ENCODE measurements around the gene KLHL3. TPM values are rescaled to one million over a fixed set of nuclear protein-coding genes. Genes with fewer than 3 reads are reported as not detected.
A peak's percentile ranks its signal among the peaks of the same experiment; 100 is the strongest.

The KLHL3 gene
- total RNA-seq, 3 donors from 2014 or later: 4.2 to 6.7 (median 5.4) TPM

DNA sequence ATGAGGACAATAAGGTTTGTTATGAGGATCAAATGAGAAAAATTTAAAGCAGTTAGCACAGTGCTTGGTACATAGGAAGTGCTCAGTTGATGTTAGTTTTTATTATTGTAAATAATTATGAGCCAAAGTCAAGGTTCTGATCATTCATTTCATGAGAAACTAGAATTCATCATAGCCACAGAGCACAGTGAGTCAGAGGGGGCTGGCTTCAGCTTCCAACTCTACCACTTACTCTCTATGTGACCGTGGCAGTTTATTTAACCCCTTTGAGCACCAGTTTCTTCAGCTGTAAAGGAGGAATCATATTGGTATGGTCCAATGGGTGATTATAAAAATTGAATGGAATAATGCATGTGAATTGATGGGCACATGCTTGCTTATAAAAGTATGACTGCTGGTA is 39.4 kb downstream of the KLHL3 start:
- H3K9me3 ChIP-seq: no peaks in the 10 kb centered on the region
- intact Hi-C loops (cut with DNase I, micrococcal nuclease): no loop called here
- ATAC-seq (no peak), DNase-seq (no peak)
- H3K36me3 ChIP-seq (ENCODE audit: low read depth): no peaks in the 10 kb centered on the region
- no peak overlapping the region for H3K4me3 ChIP-seq
- TF ChIP-seq, protein P1, sequence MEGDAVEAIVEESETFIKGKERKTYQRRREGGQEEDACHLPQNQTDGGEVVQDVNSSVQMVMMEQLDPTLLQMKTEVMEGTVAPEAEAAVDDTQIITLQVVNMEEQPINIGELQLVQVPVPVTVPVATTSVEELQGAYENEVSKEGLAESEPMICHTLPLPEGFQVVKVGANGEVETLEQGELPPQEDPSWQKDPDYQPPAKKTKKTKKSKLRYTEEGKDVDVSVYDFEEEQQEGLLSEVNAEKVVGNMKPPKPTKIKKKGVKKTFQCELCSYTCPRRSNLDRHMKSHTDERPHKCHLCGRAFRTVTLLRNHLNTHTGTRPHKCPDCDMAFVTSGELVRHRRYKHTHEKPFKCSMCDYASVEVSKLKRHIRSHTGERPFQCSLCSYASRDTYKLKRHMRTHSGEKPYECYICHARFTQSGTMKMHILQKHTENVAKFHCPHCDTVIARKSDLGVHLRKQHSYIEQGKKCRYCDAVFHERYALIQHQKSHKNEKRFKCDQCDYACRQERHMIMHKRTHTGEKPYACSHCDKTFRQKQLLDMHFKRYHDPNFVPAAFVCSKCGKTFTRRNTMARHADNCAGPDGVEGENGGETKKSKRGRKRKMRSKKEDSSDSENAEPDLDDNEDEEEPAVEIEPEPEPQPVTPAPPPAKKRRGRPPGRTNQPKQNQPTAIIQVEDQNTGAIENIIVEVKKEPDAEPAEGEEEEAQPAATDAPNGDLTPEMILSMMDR (IDR thresholded peaks at IDR 0.05): no peak
- no peaks in the 10 kb centered on the region for H3K4me1 ChIP-seq (ENCODE audit: low read depth)

GRCh38 chr5:137695651-137696428 is 40.0 kb downstream of the KLHL3 start:
- no peaks in the 10 kb centered on the region for H3K4me1 ChIP-seq (ENCODE audit: low read depth)
- no peak for DNase-seq
- no peak overlapping the region for H3K4me3 ChIP-seq

GRCh38 chr5:137693951-137694721 is 41.8 kb downstream of the KLHL3 start:
- intact Hi-C loops (cut with DNase I, micrococcal nuclease): no loop called here

More at GRCh38 chr5:137695651-137696428, 40.0 kb downstream of the KLHL3 start:
- Histone ChIP-seq H3K36me3 (ENCODE audit: low read depth) (no peaks in the 10 kb centered on the region), H3K9me3 (no peaks in the 10 kb centered on the region)
- TF ChIP-seq, protein P1 (IDR thresholded peaks at IDR 0.05): no peak
- ATAC-seq: no peak
- intact Hi-C loops (cut with DNase I, micrococcal nuclease): no loop called here

DNA sequence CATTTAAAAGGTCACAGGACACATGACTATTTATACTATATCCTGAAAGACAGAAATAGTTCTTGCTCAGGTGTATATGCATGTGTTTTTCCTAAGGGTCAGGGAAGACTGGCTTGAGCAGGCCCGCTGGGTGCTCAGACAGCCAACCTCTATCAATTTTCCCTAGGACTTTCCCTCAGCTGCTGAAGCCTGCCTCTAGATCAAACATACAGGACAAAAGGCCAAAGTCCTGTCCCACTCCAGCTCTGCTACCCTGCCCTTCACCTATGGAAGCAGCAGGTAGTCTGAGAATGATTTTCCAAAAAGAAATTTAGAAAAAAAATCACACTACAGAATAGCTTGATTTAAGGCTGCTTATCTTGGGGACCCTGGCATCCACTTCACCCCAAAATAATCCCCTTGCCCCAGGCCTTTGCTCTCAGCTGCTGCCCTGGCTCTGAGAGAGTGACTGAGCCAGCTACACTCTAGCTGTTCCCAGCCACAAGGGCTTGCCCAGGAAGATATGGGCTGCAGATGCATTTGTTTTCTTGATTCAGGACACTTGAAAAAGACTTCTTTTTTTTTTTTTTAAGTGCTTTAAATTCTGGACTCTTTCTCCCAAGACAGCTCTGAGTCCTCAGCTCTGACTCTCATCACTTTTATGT is 42.5 kb downstream of the KLHL3 start:
- no peak overlapping the region for H3K4me3 ChIP-seq
- H3K9me3 ChIP-seq: no peaks in the 10 kb centered on the region
- intact Hi-C loops (cut with DNase I, micrococcal nuclease): no loop called here
- DNase-seq (peak in 1 of 3 donors; percentile 6), ATAC-seq (peak; percentile 43)
- H3K4me1 ChIP-seq (ENCODE audit: low read depth): no peaks in the 10 kb centered on the region
- TF ChIP-seq, protein P1 (IDR thresholded peaks at IDR 0.05): no peak
- H3K36me3 ChIP-seq (ENCODE audit: low read depth): no peaks in the 10 kb centered on the region

More at GRCh38 chr5:137693951-137694721, 41.8 kb downstream of the KLHL3 start:
- no peak for DNase-seq
- TF ChIP-seq, protein P1 (IDR thresholded peaks at IDR 0.05): no peak
- H3K4me1 ChIP-seq (ENCODE audit: low read depth): no peaks in the 10 kb centered on the region
- H3K9me3 ChIP-seq: no peaks in the 10 kb centered on the region
- no peak overlapping the region for H3K4me3 ChIP-seq
- ATAC-seq: no peak
- H3K36me3 ChIP-seq (ENCODE audit: low read depth): no peaks in the 10 kb centered on the region

GRCh38 chr5:137689306-137689705 is 46.6 kb downstream of the KLHL3 start:
- DNase-seq (no peak), ATAC-seq (no peak)
- Histone ChIP-seq H3K4me1 (ENCODE audit: low read depth) (no peaks in the 10 kb centered on the region), H3K36me3 (ENCODE audit: low read depth) (no peaks in the 10 kb centered on the region), H3K4me3 (no peak overlapping the region), H3K9me3 (no peaks in the 10 kb centered on the region)
- TF ChIP-seq, protein P1 (IDR thresholded peaks at IDR 0.05): no peak
- intact Hi-C loops (cut with DNase I, micrococcal nuclease): no loop called here

All from mucosa of descending colon (tissue), 3 donors.